SK-N-SH (cell line): ENCODE data around the gene RCCD1. TPM values are rescaled to one million over a fixed set of nuclear protein-coding genes. Genes with fewer than 3 reads are reported as not detected.

ENCODE experiments used
- CTCF ChIA-PET: fragments of 300-600, 350-600 bp; formaldehyde crosslinking; extraction: SDS; loops from one replicate; lab custom pipeline; 2021; lab: Yijun Ruan, JAX
- POLR2A ChIA-PET: fragments of 350-600 bp; sonication (Branson Sonifier 250); formaldehyde crosslinking; extraction: SDS; loops from one replicate; lab custom pipeline; 2020; ENCODE audit warnings: antibody characterized with exemption, inconsistent platforms; lab: Yijun Ruan, JAX
- DNase-seq: peaks from one replicate; pipeline ENCODE4 v3.0.0; 2012
- H2AFZ ChIP-seq: fragments of 200-600 bp; sonication (generic); 2 replicates; pipeline ENCODE4 v1.8.1; 2016; ENCODE audit warnings: antibody characterized with exemption, mild to moderate bottlenecking, low read depth
- H3F3A ChIP-seq: fragments of 200-600 bp; sonication (generic); replicated peaks from 2 replicates; pipeline ENCODE3; 2016; ENCODE audit warnings: antibody characterized with exemption, mild to moderate bottlenecking; ENCODE audit not compliant: insufficient read depth
- H3K27ac ChIP-seq, 2 experiments: fragments of 200-500 bp in 1 of 2; fragments of 200-600 bp in 1 of 2; sonication (Bioruptor generic) in 1 of 2; sonication (generic), shearing (Covaris generic) in 1 of 2; 2 replicates each; pipeline versions ENCODE4 v1.5.1 to v1.6.1; 2014 to 2016; ENCODE audit warnings: low read depth in 2 of 2, inconsistent platforms in 1 of 2, low read length in 1 of 2, mild to moderate bottlenecking in 1 of 2, mixed read lengths in 1 of 2
- H3K27me3 ChIP-seq: fragments of 200-600 bp; sonication (generic), shearing (Covaris generic); 2 replicates; pipeline ENCODE4 v1.6.1; 2016; ENCODE audit warnings: mixed run types; ENCODE audit not compliant: insufficient read depth
- H3K36me3 ChIP-seq, 2 experiments: fragments of 200-500 bp in 1 of 2; fragments of 200-600 bp in 1 of 2; sonication (Bioruptor generic) in 1 of 2; sonication (generic) in 1 of 2; replicated peaks in 1 of 2; 2 replicates each; pipeline versions ENCODE3 to v1.5.1; 2014 to 2016; ENCODE audit warnings: low read length in 1 of 2, mild to moderate bottlenecking in 1 of 2; ENCODE audit not compliant: insufficient read depth in 2 of 2, control insufficient read depth in 1 of 2
- H3K4me1 ChIP-seq, 2 experiments: fragments of 200-500 bp in 1 of 2; fragments of 200-600 bp in 1 of 2; sonication (Bioruptor generic) in 1 of 2; sonication (generic), shearing (Covaris generic) in 1 of 2; 2 replicates each; pipeline versions ENCODE4 v1.5.1 to v1.6.1; 2014 to 2016; ENCODE audit warnings: low read depth in 1 of 2, low read length in 1 of 2, mixed run types in 1 of 2; ENCODE audit not compliant: insufficient read depth in 2 of 2, control insufficient read depth in 1 of 2
- H3K4me2 ChIP-seq: fragments of 200-600 bp; sonication (generic), shearing (Covaris generic); 2 replicates; pipeline ENCODE4 v1.6.1; 2017; ENCODE audit warnings: mixed run types
- H3K4me3 ChIP-seq, 2 experiments: fragments of 200-500 bp in 1 of 2; fragments of 200-600 bp in 1 of 2; sonication (Bioruptor generic) in 1 of 2; sonication (generic), shearing (Covaris generic) in 1 of 2; 2 replicates each; pipeline versions ENCODE4 v1.5.1 to v1.8.1; 2014 to 2016; ENCODE audit warnings: low read depth in 2 of 2, inconsistent platforms in 1 of 2, low read length in 1 of 2, mild to moderate bottlenecking in 1 of 2, mixed read lengths in 1 of 2, moderate library complexity in 1 of 2
- H3K79me2 ChIP-seq: fragments of 200-600 bp; sonication (generic); 2 replicates; pipeline ENCODE4 v1.8.1; 2017; ENCODE audit warnings: mild to moderate bottlenecking; ENCODE audit not compliant: insufficient read depth
- H3K9ac ChIP-seq: fragments of 200-600 bp; sonication (generic); 2 replicates; pipeline ENCODE4 v1.6.1; 2017; ENCODE audit warnings: mixed run types
- H3K9me2 ChIP-seq: fragments of 200-600 bp; sonication (generic); 2 replicates; pipeline ENCODE4 v1.6.1; 2017; ENCODE audit warnings: mixed run types
- H3K9me3 ChIP-seq: fragments of 200-600 bp; sonication (generic); 2 replicates; pipeline ENCODE4 v1.6.1; 2017; ENCODE audit warnings: mixed run types, mild to moderate bottlenecking, moderate library complexity
- H4K20me1 ChIP-seq: fragments of 200-600 bp; sonication (generic); 2 replicates; pipeline ENCODE4 v1.6.1; 2017; ENCODE audit warnings: mild to moderate bottlenecking, mixed run types; ENCODE audit not compliant: insufficient read depth
- CHD2 ChIP-seq: fragments of 150-350 bp; IDR thresholded peaks from 2 replicates; pipeline ENCODE4 v1.6.1; 2018; ENCODE audit warnings: low read length; ENCODE audit not compliant: partially characterized antibody
- ELF1 ChIP-seq: IDR thresholded peaks from 2 replicates; pipeline ENCODE4 v1.4.0; 2012
- EP300 ChIP-seq, 2 experiments: IDR thresholded peaks; 2 replicates each; pipeline versions ENCODE4 v1.4.0 to v1.6.1; 2012; ENCODE audit warnings: borderline replicate concordance in 1 of 2, low read depth in 1 of 2, low read length in 1 of 2
- EZH2phosphoT487 ChIP-seq: fragments of 200-600 bp; sonication (generic); IDR thresholded peaks from 2 replicates; pipeline ENCODE4 v1.6.1; 2017; ENCODE audit warnings: low read depth, mixed run types, mild to moderate bottlenecking, antibody characterized with exemption, moderate library complexity, borderline replicate concordance
- FOSL2 ChIP-seq: IDR thresholded peaks from 2 replicates; pipeline ENCODE4 v1.4.0; 2012; ENCODE audit warnings: low read depth, mild to moderate bottlenecking, moderate library complexity, borderline replicate concordance
- FOXJ3 ChIP-seq: sonication (generic); formaldehyde crosslinking; IDR thresholded peaks from 2 replicates; pipeline ENCODE4 v1.5.1; 2020; ENCODE audit warnings: mild to moderate bottlenecking, missing genetic modification reagents
- FOXM1 ChIP-seq: IDR thresholded peaks from 2 replicates; pipeline ENCODE4 v1.4.0; 2012; ENCODE audit warnings: low read depth, mild to moderate bottlenecking
- GABPA ChIP-seq: IDR thresholded peaks from 2 replicates; pipeline ENCODE4 v1.4.0; 2012; ENCODE audit warnings: low read depth, mild to moderate bottlenecking
- GATA2 ChIP-seq: sonication (generic); formaldehyde crosslinking; IDR thresholded peaks from 2 replicates; pipeline ENCODE4 v1.5.0; 2020; ENCODE audit warnings: mild to moderate bottlenecking, missing genetic modification reagents
- JUND ChIP-seq: IDR thresholded peaks from 2 replicates; pipeline ENCODE4 v1.4.0; 2012
- MAX ChIP-seq: IDR thresholded peaks from 2 replicates; pipeline ENCODE4 v1.4.0; 2012; ENCODE audit warnings: low read depth
- MEF2A ChIP-seq: IDR thresholded peaks from 2 replicates; pipeline ENCODE4 v1.4.0; 2012; ENCODE audit warnings: low read depth, borderline replicate concordance
- MXI1 ChIP-seq: IDR thresholded peaks from 2 replicates; pipeline ENCODE4 v1.6.1; 2012; ENCODE audit warnings: mild to moderate bottlenecking, low read depth, low read length, improper control_type of control experiment
- NFIC ChIP-seq: IDR thresholded peaks from 2 replicates; pipeline ENCODE4 v1.4.0; 2012; ENCODE audit warnings: borderline replicate concordance
- NRF1 ChIP-seq: IDR thresholded peaks from 2 replicates; pipeline ENCODE4 v1.6.1; 2012; ENCODE audit warnings: low read depth, mild to moderate bottlenecking, low read length
- PBX3 ChIP-seq: IDR thresholded peaks from 2 replicates; pipeline ENCODE4; 2012
- POLR2AphosphoS5 ChIP-seq: IDR thresholded peaks from 2 replicates; pipeline ENCODE4 v1.6.1; 2012; ENCODE audit warnings: low read depth, low read length
- RCOR1 ChIP-seq: fragments of 150-350 bp; IDR thresholded peaks from 2 replicates; pipeline ENCODE4 v1.6.1; 2017; ENCODE audit warnings: antibody characterized with exemption, low read length
- REST ChIP-seq: IDR thresholded peaks from 2 replicates; pipeline ENCODE4 v1.6.1; 2012; ENCODE audit warnings: mild to moderate bottlenecking, low read depth, low read length, moderate library complexity
- RXRA ChIP-seq: IDR thresholded peaks from 2 replicates; pipeline ENCODE4 v1.4.0; 2012; ENCODE audit warnings: low read depth, mild to moderate bottlenecking, borderline replicate concordance
- SIN3A ChIP-seq: IDR thresholded peaks from 2 replicates; pipeline ENCODE4 v1.6.1; 2012; ENCODE audit warnings: low read depth, mild to moderate bottlenecking, low read length, moderate library complexity, borderline replicate concordance
- SMC3 ChIP-seq: IDR thresholded peaks from 2 replicates; pipeline ENCODE4 v1.6.1; 2012; ENCODE audit warnings: low read depth, low read length, improper control_type of control experiment
- TAF1 ChIP-seq: IDR thresholded peaks from 2 replicates; pipeline ENCODE4 v1.6.1; 2012; ENCODE audit warnings: low read depth, mild to moderate bottlenecking, low read length, moderate library complexity, borderline replicate concordance
- TCF12 ChIP-seq: IDR thresholded peaks from 2 replicates; pipeline ENCODE4 v1.4.0; 2012
- YY1 ChIP-seq: IDR thresholded peaks from 2 replicates; pipeline ENCODE4 v1.4.0; 2012; ENCODE audit warnings: low read depth, mild to moderate bottlenecking
- WGBS: methylation state at CpG from one replicate; pipeline ENCODE4 v1.1.6; 2017; ENCODE audit warnings: low lambda C conversion rate; 5-methylcytosine and 5-hydroxymethylcytosine counted together
- polyA plus RNA-seq, 3 experiments: library from polyadenylated mRNA; depleted of rRNA; stranded (reverse); fragments of >200 nt; gene quantifications; 2 replicates each; pipeline ENCODE4 v1.2.3, GENCODE V29; 2012
- TF ChIP-seq, protein P1 (sequence below): IDR thresholded peaks from 2 replicates; pipeline ENCODE4 v1.4.0; 2012; ENCODE audit warnings: low read depth, borderline replicate concordance

The RCCD1 gene
- polyA plus RNA-seq, 1 of the 3 experiments (the other 2 are of a cell fraction), result 21.2 TPM

DNA sequence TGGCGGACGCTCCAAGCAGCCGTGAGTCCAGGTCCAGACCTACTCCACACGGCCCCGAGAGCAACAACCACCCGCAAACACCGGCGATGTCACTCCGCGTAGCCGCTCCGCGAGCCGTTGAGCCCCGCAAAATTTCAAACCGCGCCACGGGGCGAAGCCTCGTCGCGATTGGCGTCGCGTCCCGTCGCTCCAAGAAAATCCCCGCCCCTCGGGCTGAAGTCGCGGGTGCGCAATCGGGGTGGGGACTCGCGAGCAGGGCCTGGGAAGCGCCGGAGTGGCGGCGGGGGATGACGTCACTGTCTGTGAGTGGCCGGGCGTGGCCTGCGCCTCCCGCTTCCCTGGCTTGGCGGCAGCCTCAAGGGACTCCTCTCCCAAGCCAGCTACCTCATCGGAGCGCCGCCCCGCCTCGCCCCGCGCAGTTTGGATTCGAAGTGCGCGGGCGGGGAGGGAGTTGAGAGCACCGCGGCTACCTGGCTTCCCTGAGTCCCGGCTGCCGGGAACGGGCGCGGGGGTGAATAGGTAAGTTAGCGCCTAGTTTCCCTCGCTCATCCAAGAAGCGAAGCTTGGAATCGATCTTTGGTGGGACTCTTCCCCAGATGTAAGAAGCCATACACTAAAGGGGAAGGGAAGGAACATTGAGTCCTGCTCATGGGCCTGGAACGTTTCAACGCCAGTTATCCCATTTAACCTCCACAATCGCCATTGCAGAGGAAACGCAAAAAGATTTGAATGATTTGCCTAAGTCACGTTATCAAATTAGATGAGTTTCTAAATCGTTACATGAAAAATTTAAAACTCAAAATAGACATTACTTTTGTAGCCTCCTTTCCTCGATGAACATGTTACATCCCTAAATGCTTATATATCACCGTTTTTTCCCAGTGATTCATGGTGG lies 40.0 kb downstream of the RCCD1 start, which contains the start of gene PRC1:
Gene PRC1 (minus strand): TSS at position 119 of the 895 bp plus-strand sequence. CDS start 118 bp downstream, at position 1.
- CTCF ChIA-PET, result interaction anchor here (3.6 kb wide), 1 partner anchor 37 kb away, joined by 16 read pairs; no protein-coding TSS in a partner anchor
- peaks cover 80% of the 10 kb centered on the region for H3K79me2 ChIP-seq
- POLR2A ChIA-PET, result interaction anchor here (0.6 to 0.7 kb wide), 2 partner anchors 37 to 471 kb away, joined by 3 read pairs; no protein-coding TSS in a partner anchor
- TF ChIP-seq MEF2A (no peak), GABPA (no peak), GATA2 (CRISPR knock-in tag) (no peak), SIN3A (peak; percentile 91), YY1 (0 out of 2 replicates have a peak, but pooled peaks have one; percentile 26), SMC3 (no peak), PBX3 (peak; percentile 100), MAX (peak; percentile 77), FOXJ3 (no peak), REST (no peak), FOSL2 (peak; percentile 19; the same call in 1 of the 2 replicates), TAF1 (peak; percentile 60; the same call in 1 of the 2 replicates), EP300 (IDR thresholded peaks at IDR 0.05; ENCODE audit: borderline replicate concordance in 1 of 2, low read depth in 1 of 2, low read length in 1 of 2) (0 out of 4 replicates have a peak, but pooled peaks of 1 of the 2 experiments have one; percentile 15), EZH2phosphoT487 (no peak), FOXM1 (peak; percentile 99), NRF1 (peak; percentile 70), ELF1 (peak; percentile 36; the same call in 1 of the 2 replicates), CHD2 (peak; percentile 96), MXI1 (peak; percentile 86), NFIC (no peak), RXRA (no peak; the same call in 1 of the 2 replicates), TCF12 (no peak; the same call in 1 of the 2 replicates), POLR2AphosphoS5 (peak; percentile 83), JUND (no peak), RCOR1 (no peak)
- TF ChIP-seq, protein P1, sequence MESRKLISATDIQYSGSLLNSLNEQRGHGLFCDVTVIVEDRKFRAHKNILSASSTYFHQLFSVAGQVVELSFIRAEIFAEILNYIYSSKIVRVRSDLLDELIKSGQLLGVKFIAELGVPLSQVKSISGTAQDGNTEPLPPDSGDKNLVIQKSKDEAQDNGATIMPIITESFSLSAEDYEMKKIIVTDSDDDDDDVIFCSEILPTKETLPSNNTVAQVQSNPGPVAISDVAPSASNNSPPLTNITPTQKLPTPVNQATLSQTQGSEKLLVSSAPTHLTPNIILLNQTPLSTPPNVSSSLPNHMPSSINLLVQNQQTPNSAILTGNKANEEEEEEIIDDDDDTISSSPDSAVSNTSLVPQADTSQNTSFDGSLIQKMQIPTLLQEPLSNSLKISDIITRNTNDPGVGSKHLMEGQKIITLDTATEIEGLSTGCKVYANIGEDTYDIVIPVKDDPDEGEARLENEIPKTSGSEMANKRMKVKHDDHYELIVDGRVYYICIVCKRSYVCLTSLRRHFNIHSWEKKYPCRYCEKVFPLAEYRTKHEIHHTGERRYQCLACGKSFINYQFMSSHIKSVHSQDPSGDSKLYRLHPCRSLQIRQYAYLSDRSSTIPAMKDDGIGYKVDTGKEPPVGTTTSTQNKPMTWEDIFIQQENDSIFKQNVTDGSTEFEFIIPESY, result peak; percentile 84

More for the DNA sequence above, 40.0 kb downstream of the RCCD1 start, which contains the start of gene PRC1:
- Histone ChIP-seq H3K36me3 (peaks cover 7 to 19% of the 10 kb centered on the region in 2 experiments), H3F3A (peaks cover 19% of the 10 kb centered on the region), H3K4me3 (peak within 1 kb of the TSS; percentile 80 to 83), H3K9ac (peak within 1 kb of the TSS; percentile 94), H3K4me2 (peak within 1 kb of the TSS; percentile 84), H2AFZ (peak within 1 kb of the TSS; percentile 92), H3K27ac (peak within 1 kb of the TSS; percentile 83 to 85), H3K9me2 (no peaks in the 10 kb centered on the region), H3K27me3 (no peaks in the 10 kb centered on the region), H4K20me1 (no peaks in the 10 kb centered on the region; the same call in 1 of the 2 replicates), H3K4me1 (peaks cover 0 to 10% of the 10 kb centered on the region in 2 experiments; a peak in 2 of 4 replicates), H3K9me3 (no peaks in the 10 kb centered on the region)
- under 1% methylated on average over 39 of the region's 75 CpGs for WGBS
- peak; percentile 99 for DNase-seq
